Measurements from ENCODE around the gene RNU5B-1. TPM values are rescaled to one million over a fixed set of nuclear protein-coding genes. Genes with fewer than 3 reads are reported as not detected.
A peak's percentile ranks its signal among the peaks of the same experiment; 100 is the strongest.

Gene RNU5B-1
- total RNA-seq, 3 donors from 2014 or later (not counting 1 experiment from before 2014, with no cell fraction given), result 15.0 TPM; not detected in 2

DNA sequence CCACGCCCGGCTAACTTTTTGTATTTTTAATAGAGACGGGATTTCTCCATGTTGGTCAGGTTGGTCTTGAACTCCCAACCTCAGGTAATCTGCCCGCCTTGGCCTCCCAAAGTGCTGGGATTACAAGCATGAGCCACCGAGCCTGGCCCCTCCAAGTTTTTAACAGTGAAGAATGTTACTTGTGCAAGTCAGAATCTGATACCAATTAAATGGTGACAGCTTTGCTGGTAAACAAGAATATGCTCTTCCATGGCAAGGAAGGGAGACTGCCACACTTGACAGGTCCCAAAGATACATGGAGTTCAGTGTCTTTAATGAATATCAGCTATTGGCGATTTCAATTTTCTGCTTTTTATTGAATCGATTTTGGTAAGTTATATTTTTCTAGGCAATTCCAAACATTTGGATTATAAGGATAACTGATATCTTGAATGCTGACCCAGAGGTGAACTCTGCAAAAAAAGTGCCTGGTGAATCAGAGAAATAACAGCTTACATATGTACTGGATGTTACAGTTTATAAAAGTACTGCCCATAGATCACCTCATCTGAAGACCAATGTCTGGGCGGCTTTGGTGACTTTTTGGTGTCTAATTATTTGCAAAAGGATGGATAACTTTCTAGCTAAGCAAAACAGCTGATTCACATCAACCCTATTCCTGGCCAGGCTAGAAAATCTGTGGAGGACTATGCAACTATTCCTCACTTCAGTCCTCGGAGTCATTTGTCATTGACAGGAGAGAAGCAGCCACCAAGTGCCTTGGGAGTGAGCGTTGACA, 19.0 kb upstream of the RNU5B-1 start:
- Histone ChIP-seq H3K4me3 (ENCODE audit: low read length) (peak overlapping the region; percentile 86), H3K4me1 (ENCODE audit: control insufficient read depth, insufficient read depth, low read length) (peaks cover 20% of the 10 kb centered on the region), H3K27ac (ENCODE audit: low read length) (peak overlapping the region; percentile 85), H3K27me3 (ENCODE audit: control insufficient read depth, insufficient read depth, low read length) (no peaks in the 10 kb centered on the region), H3K36me3 (ENCODE audit: control insufficient read depth, insufficient read depth, low read length) (no peaks in the 10 kb centered on the region), H3K9me3 (ENCODE audit: control insufficient read depth, insufficient read depth, low read length) (no peaks in the 10 kb centered on the region)
- Mint-ChIP-seq H3K4me3 (peak overlapping the region; percentile 92), H3K4me1 (peaks cover 35% of the 10 kb centered on the region in 2 donors), H3K36me3 (no peaks in the 10 kb centered on the region), H3K27me3 (ENCODE audit: low read depth in 2 of 2) (no peaks in the 10 kb centered on the region), H3K9me3 (no peaks in the 10 kb centered on the region), H3K27ac (peak overlapping the region; percentile 88 to 91)
- ATAC-seq (no peak), DNase-seq (no peak)
- TF ChIP-seq, protein P1, sequence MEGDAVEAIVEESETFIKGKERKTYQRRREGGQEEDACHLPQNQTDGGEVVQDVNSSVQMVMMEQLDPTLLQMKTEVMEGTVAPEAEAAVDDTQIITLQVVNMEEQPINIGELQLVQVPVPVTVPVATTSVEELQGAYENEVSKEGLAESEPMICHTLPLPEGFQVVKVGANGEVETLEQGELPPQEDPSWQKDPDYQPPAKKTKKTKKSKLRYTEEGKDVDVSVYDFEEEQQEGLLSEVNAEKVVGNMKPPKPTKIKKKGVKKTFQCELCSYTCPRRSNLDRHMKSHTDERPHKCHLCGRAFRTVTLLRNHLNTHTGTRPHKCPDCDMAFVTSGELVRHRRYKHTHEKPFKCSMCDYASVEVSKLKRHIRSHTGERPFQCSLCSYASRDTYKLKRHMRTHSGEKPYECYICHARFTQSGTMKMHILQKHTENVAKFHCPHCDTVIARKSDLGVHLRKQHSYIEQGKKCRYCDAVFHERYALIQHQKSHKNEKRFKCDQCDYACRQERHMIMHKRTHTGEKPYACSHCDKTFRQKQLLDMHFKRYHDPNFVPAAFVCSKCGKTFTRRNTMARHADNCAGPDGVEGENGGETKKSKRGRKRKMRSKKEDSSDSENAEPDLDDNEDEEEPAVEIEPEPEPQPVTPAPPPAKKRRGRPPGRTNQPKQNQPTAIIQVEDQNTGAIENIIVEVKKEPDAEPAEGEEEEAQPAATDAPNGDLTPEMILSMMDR (IDR thresholded peaks at IDR 0.05), result no peak
- intact Hi-C loops (cut with micrococcal nuclease), result loop anchor here (1.0 to 2.0 kb wide), 2 partner anchors 19 to 101 kb away; partner anchors contain the start of genes CLPX and RNU5B-1
- 79% methylated on average over 9 of the region's 10 CpGs for WGBS (ENCODE audit: insufficient coverage)

DNA sequence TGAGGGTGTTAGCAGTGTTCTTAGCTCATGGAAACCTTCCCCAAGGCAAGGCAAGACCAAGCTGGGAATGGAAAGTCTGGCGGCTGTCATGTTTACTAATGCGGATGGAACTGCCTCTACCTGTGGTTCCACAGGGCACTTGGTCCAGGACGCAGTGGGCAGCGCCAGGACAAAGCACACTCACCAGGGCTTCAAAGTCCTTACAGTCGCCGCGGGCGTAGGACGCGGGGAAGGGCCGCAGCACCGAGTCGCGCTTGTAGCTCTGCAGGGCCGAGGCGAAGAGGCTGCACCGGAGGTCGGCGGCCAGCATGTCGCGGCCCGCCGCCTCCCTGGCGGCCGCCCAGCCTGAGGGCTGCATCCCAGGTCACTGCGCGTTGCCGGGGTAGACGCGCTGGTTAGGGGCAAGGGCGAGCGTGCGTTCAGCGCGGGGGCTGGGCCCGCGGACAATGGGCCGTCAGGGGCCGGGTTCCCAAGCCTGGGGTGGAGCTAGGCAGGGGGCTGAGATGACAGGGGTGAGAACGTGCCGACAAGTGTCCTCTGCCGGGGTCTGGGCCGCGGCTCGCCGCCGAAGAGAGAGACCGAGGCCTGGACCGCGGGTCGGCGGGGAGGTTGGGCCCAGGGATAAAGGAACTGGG, 18.3 kb upstream of the RNU5B-1 start:
- Histone ChIP-seq H3K4me3 (ENCODE audit: low read length) (peak overlapping the region; percentile 86), H3K4me1 (ENCODE audit: control insufficient read depth, insufficient read depth, low read length) (peaks cover 20% of the 10 kb centered on the region), H3K36me3 (ENCODE audit: control insufficient read depth, insufficient read depth, low read length) (no peaks in the 10 kb centered on the region), H3K27ac (ENCODE audit: low read length) (peak overlapping the region; percentile 85), H3K27me3 (ENCODE audit: control insufficient read depth, insufficient read depth, low read length) (no peaks in the 10 kb centered on the region), H3K9me3 (ENCODE audit: control insufficient read depth, insufficient read depth, low read length) (no peaks in the 10 kb centered on the region)
- DNase-seq (peak; percentile 42 to 54), ATAC-seq (peak; percentile 16 to 38 (median 24))
- intact Hi-C loops (cut with micrococcal nuclease), result loop anchor here (1.0 to 2.0 kb wide), 2 partner anchors 18 to 101 kb away; partner anchors contain the start of genes CLPX and RNU5B-1
- TF ChIP-seq, protein P1 (IDR thresholded peaks at IDR 0.05), result no peak
- no peaks in the 10 kb centered on the region for H3K36me3 Mint-ChIP-seq
- peak overlapping the region; percentile 88 to 91 for H3K27ac Mint-ChIP-seq
- H3K4me3 Mint-ChIP-seq, result peak overlapping the region; percentile 92
- H3K9me3 Mint-ChIP-seq, result no peaks in the 10 kb centered on the region
- WGBS (ENCODE audit: insufficient coverage), result under 1% methylated on average over 52 of the region's 52 CpGs
- no peaks in the 10 kb centered on the region for H3K27me3 Mint-ChIP-seq (ENCODE audit: low read depth in 2 of 2)
- H3K4me1 Mint-ChIP-seq, result peaks cover 35% of the 10 kb centered on the region in 2 donors

DNA sequence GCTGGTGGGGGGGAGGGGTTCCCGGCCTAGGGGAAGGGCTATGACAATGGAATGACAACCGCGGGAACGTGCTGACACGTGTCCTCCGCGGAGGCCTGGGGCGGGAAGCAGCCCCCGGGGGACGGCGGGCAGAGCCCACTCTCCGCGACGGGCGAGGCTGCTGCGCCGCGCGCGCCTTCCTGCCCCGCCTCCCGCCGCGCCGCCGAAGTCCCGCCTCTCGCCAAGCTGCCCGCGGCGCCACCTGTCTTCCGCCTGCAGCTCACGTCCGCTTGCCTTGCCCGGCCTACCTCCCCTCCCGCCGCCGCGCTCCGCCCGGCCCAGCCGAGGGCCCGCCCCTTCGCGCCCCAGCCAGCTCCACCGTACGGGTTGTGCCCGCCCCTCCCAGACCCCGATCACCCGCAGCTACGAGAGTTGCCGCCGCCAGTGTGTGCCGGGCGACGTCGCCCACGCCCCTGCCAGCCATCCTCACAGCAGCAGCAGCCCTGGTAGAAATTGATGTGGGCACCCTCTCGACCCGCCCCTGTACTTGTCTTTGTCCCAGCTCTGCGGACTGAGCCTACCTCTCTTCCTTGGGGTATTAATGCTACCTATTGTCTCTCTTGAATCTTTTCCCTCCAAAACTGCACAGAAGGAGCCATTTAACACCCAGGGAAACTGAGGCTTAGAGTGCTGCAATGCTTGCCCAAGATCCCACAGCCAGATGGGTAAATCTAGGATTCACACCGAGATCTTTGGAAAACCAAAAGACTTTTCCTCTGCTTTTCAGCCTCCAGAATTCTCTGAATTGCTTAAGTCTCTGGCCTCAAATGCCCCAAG, 17.6 kb upstream of the RNU5B-1 start, which contains the start of gene PARP16:
PARP16 (minus strand) TSS at position 180 of the 816 bp plus-strand sequence. CDS start 457 bp downstream, outside the sequence.
- H3K4me1 ChIP-seq (ENCODE audit: control insufficient read depth, insufficient read depth, low read length), result peaks cover 20% of the 10 kb centered on the region
- Mint-ChIP-seq H3K36me3 (no peaks in the 10 kb centered on the region), H3K4me1 (peaks cover 35% of the 10 kb centered on the region in 2 donors), H3K27ac (peak within 1 kb of the TSS; percentile 88 to 91), H3K4me3 (peak within 1 kb of the TSS; percentile 92), H3K9me3 (no peaks in the 10 kb centered on the region), H3K27me3 (ENCODE audit: low read depth in 2 of 2) (no peaks in the 10 kb centered on the region)
- no peaks in the 10 kb centered on the region for H3K9me3 ChIP-seq (ENCODE audit: control insufficient read depth, insufficient read depth, low read length)
- TF ChIP-seq, protein P1 (IDR thresholded peaks at IDR 0.05), result peak; percentile 27
- H3K4me3 ChIP-seq (ENCODE audit: low read length), result peak within 1 kb of the TSS; percentile 86
- peak; percentile 95 to 98 (median 95) for ATAC-seq
- peak; percentile 90 to 95 for DNase-seq
- intact Hi-C loops (cut with micrococcal nuclease), result loop anchor here (1.0 to 2.0 kb wide), 2 partner anchors 17 to 102 kb away; partner anchors contain the start of genes CLPX and RNU5B-1
- WGBS (ENCODE audit: insufficient coverage), result 2% methylated on average over 62 of the region's 62 CpGs
- no peaks in the 10 kb centered on the region for H3K36me3 ChIP-seq (ENCODE audit: control insufficient read depth, insufficient read depth, low read length)
- peak within 1 kb of the TSS; percentile 85 for H3K27ac ChIP-seq (ENCODE audit: low read length)
- H3K27me3 ChIP-seq (ENCODE audit: control insufficient read depth, insufficient read depth, low read length), result no peaks in the 10 kb centered on the region
